Activated naive CD4-positive, alpha-beta T cell treated with anti-CD3 and anti-CD28 coated beads, Interleukin-2, amount 10 ng/mL, durations not matched to agents 7 days and 5 days (primary cell): ENCODE results near the gene SPG21.

Experiments used
- CTCF ChIA-PET: fragments of 350-600 bp; sonication (Branson Sonifier 250); formaldehyde crosslinking; loops from one replicate; lab custom pipeline; 2021; ENCODE audit warnings: antibody characterized with exemption; lab: Charles Lee
- DNase-seq: peaks from one replicate; pipeline ENCODE4 v3.0.0-alpha.2; 2020
- H3K27ac Mint-ChIP-seq: one replicate; pipeline ENCODE4 v1.8.0; 2021; ENCODE audit warnings: mild to moderate bottlenecking, moderate library complexity, mixed read lengths
- H3K27me3 Mint-ChIP-seq: one replicate; pipeline ENCODE4 v1.8.0; 2021; ENCODE audit warnings: mild to moderate bottlenecking, mixed read lengths
- H3K36me3 Mint-ChIP-seq: one replicate; pipeline ENCODE4 v1.8.0; 2021; ENCODE audit warnings: mixed read lengths
- H3K4me1 Mint-ChIP-seq: one replicate; pipeline ENCODE4 v1.8.0; 2021; ENCODE audit warnings: mixed read lengths
- H3K4me3 Mint-ChIP-seq: one replicate; pipeline ENCODE4 v1.8.0; 2021; ENCODE audit warnings: mild to moderate bottlenecking, moderate library complexity, mixed read lengths
- H3K9me3 Mint-ChIP-seq: one replicate; pipeline ENCODE4 v1.8.0; 2021; ENCODE audit warnings: mixed read lengths

SPG21 gene

DNA sequence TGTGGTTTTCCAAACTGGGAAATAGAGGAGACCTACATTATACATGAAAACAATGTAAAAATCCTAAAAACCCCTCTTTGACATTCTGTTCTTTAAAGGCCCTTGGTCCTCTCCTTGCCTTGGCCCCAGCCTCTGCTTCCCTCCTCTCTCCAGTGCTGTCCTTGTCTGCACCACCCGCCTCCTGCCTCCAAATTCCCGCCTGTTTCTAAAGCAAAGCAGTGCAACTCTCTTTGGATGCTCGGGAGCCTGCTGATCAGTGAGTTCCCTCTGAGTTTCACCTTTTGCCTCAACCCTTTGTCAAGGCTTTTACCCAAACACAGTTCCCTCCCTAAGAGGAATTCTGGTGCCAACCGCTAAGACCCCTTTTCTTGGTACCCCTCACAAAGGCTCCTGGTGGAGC is 70.0 kb downstream of the SPG21 start:
- H3K27ac Mint-ChIP-seq: no peak overlapping the region
- peaks cover 17% of the 10 kb centered on the region for H3K27me3 Mint-ChIP-seq
- H3K9me3 Mint-ChIP-seq: no peaks in the 10 kb centered on the region
- DNase-seq: no peak
- no peak overlapping the region for H3K4me3 Mint-ChIP-seq
- H3K4me1 Mint-ChIP-seq: peaks cover 19% of the 10 kb centered on the region
- peaks cover 1% of the 10 kb centered on the region for H3K36me3 Mint-ChIP-seq
- CTCF ChIA-PET: no interaction called here

DNA sequence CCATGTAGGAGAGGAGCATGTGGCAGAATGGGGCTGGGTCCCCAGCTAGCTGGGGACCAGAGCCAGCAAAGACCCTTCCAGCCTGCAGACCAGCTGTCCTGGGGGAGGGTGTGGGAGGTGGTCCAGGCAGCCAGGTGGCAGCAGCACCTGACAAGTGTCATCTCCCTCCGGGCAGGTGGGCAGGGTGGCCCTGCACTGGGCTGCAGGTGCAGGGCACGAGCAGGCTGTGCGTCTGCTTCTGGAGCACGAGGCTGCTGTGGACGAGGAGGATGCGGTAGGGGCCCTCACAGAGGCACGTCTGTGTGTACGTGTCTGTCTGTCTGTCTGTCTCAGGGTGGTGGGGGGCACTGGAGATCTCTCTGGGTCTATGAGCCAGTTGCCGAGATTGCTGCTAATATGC is 72.5 kb downstream of the SPG21 start:
- no peaks in the 10 kb centered on the region for H3K9me3 Mint-ChIP-seq
- H3K4me3 Mint-ChIP-seq: no peak overlapping the region
- peaks cover 1% of the 10 kb centered on the region for H3K36me3 Mint-ChIP-seq
- H3K27ac Mint-ChIP-seq: no peak overlapping the region
- no peak for DNase-seq
- peaks cover 25% of the 10 kb centered on the region for H3K27me3 Mint-ChIP-seq
- H3K4me1 Mint-ChIP-seq: peaks cover 21% of the 10 kb centered on the region
- CTCF ChIA-PET: interaction anchor here (1.2 kb wide), 1 partner anchor 10 kb away, joined by 5 read pairs; no protein-coding TSS in a partner anchor

DNA sequence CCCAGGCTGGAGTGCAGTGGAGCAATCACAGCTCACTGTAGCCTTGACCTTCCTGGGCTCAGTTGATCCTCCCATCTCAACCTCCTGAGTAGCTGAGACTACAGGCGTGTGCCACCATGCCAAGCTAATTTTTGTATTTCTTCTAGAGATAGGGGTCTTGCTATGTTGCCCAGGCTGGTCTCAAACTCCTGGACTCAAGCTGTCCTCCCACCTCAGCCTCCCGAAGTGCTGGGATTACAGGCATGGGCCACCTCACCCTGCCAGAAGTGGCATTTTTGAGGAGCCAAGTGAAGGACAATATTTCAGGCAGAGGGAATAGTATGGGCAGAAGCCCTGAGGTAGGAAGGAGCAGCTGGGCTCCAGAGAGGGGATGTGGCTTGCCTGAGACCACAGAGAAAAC is 73.3 kb downstream of the SPG21 start:
- peaks cover 31% of the 10 kb centered on the region for H3K27me3 Mint-ChIP-seq
- CTCF ChIA-PET: interaction anchor here (1.2 kb wide), 1 partner anchor 10 kb away, joined by 5 read pairs; no protein-coding TSS in a partner anchor
- H3K4me1 Mint-ChIP-seq: peaks cover 22% of the 10 kb centered on the region
- H3K27ac Mint-ChIP-seq: no peak overlapping the region
- H3K4me3 Mint-ChIP-seq: no peak overlapping the region
- no peak for DNase-seq
- H3K36me3 Mint-ChIP-seq: peaks cover 1% of the 10 kb centered on the region
- H3K9me3 Mint-ChIP-seq: no peaks in the 10 kb centered on the region

DNA sequence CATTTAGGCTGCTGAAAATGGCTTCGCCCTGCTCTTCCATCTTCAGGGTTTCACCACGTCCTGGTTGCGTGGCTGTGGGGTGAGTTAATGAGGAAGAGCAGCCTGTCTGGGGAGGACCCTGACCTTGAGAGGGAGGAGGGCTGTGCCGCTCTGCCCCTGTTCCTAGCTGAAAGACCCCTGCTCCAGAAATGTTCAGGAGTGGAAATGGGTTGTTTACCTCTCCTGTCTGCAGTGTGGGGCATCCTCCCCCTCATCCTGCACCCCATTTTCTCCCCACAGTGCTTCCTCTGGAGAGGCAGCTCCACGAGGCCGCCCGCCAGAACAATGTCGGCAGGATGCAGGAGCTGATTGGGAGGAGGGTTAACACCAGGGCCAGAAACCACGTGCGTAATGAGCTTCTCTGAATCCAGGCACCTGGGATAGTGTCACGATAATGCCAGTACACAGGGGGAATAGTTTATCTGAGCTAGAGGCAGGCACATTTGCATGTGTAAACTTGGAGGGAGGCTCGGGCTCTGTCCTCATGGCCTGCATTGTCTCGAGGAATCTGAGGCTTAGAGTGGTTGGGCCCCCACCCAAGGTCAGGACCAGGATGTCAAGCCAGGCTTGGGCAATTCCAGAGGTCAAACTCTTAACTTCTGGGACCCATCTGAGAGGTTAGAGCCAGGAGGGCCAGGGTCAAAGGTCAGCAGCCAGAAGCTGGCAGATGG is 74.0 kb downstream of the SPG21 start:
- CTCF ChIA-PET: no interaction called here
- Mint-ChIP-seq H3K4me1 (peaks cover 29% of the 10 kb centered on the region), H3K27ac (no peak overlapping the region)

More for the DNA sequence above, 74.0 kb downstream of the SPG21 start:
- DNase-seq: no peak
- H3K4me3 Mint-ChIP-seq: no peak overlapping the region
- H3K9me3 Mint-ChIP-seq: no peaks in the 10 kb centered on the region
- peaks cover 35% of the 10 kb centered on the region for H3K27me3 Mint-ChIP-seq
- H3K36me3 Mint-ChIP-seq: peaks cover 1% of the 10 kb centered on the region
